GM12878 (cell line): Measurements from ENCODE around the gene HSD17B4.
"Not testable (repeated sequence)": the region's sequence is repeated elsewhere in the genome, so short reads cannot be mapped to it uniquely, and the experiment has no call there.

Experiments
- CEBPB ChIP-seq, 2 experiments: fragments of 150-350 bp in 1 of 2; IDR thresholded peaks; 2 replicates each; pipeline ENCODE4 v1.6.1; 2012 to 2014; ENCODE audit warnings: low read depth in 2 of 2, low read length in 2 of 2, borderline replicate concordance in 1 of 2, inconsistent platforms in 1 of 2
- CREM ChIP-seq: IDR thresholded peaks from 2 replicates; pipeline ENCODE4 v1.6.1; 2014; ENCODE audit warnings: antibody characterized with exemption, low read depth
- CTCF ChIP-seq, 3 experiments: IDR thresholded peaks in 2 of 3; conservative IDR thresholded peaks in 1 of 3; 2 replicates each; pipeline ENCODE4 v1.5.1; 2011; ENCODE audit warnings: low read depth in 3 of 3, low read length in 3 of 3, mild to moderate bottlenecking in 3 of 3, control low read depth in 2 of 3, moderate library complexity in 2 of 3, inconsistent platforms in 1 of 3, mixed read lengths in 1 of 3; ENCODE audit not compliant: control insufficient read depth in 2 of 3, insufficient read depth in 1 of 3; ENCODE audit errors: extremely low read depth in 1 of 3
- EP300 ChIP-seq, 2 experiments: fragments of 150-350 bp in 1 of 2; IDR thresholded peaks; 2 replicates each; pipeline ENCODE4 v1.6.1; 2011 to 2012; ENCODE audit warnings: low read depth in 2 of 2, low read length in 2 of 2, borderline replicate concordance in 1 of 2, improper control_type of control experiment in 1 of 2, inconsistent platforms in 1 of 2; ENCODE audit not compliant: control insufficient read depth in 1 of 2
- FOS ChIP-seq: IDR thresholded peaks from 3 replicates; pipeline ENCODE4 v1.6.1; 2011; ENCODE audit warnings: borderline replicate concordance; ENCODE audit not compliant: insufficient read length; ENCODE audit errors: extremely low read depth
- HCFC1 ChIP-seq: fragments of 150-350 bp; IDR thresholded peaks from 2 replicates; pipeline ENCODE4 v1.6.1; 2014; ENCODE audit warnings: low read length
- JUND ChIP-seq: IDR thresholded peaks from 2 replicates; pipeline ENCODE4 v1.6.1; 2012; ENCODE audit warnings: low read depth, mild to moderate bottlenecking, low read length, improper control_type of control experiment, moderate library complexity
- KDM1A ChIP-seq: fragments of 200-600 bp; sonication (generic); IDR thresholded peaks from 2 replicates; pipeline ENCODE4 v1.6.1; 2016; ENCODE audit warnings: borderline replicate concordance
- MEF2A ChIP-seq: IDR thresholded peaks from 2 replicates; pipeline ENCODE4 v1.6.1; 2011; ENCODE audit warnings: low read depth, mild to moderate bottlenecking, low read length, moderate library complexity; ENCODE audit not compliant: insufficient read depth
- POLR2AphosphoS5 ChIP-seq: IDR thresholded peaks from 2 replicates; pipeline ENCODE4 v1.6.1; 2011; ENCODE audit warnings: mild to moderate bottlenecking, low read length, inconsistent platforms
- TCF7 ChIP-seq: IDR thresholded peaks from 2 replicates; pipeline ENCODE4 v1.6.1; 2014; ENCODE audit warnings: antibody characterized with exemption, borderline replicate concordance
- YY1 ChIP-seq: IDR thresholded peaks from 2 replicates; pipeline ENCODE4 v1.6.1; 2011; ENCODE audit warnings: low read depth, mild to moderate bottlenecking, low read length
- TF ChIP-seq, protein P1 (sequence below): IDR thresholded peaks from 2 replicates; pipeline ENCODE4 v1.6.1; 2012; ENCODE audit warnings: low read length, inconsistent platforms

- TF ChIP-seq CEBPB (IDR thresholded peaks at IDR 0.05; ENCODE audit: borderline replicate concordance in 1 of 2, low read depth in 2 of 2, low read length in 2 of 2); POLR2AphosphoS5; KDM1A; YY1; CTCF (IDR thresholded peaks at IDR 0.05 in 2 of 3, conservative IDR thresholded peaks at IDR 0.05 in 1 of 3; ENCODE audit: control insufficient read depth in 2 of 3, extremely low read depth in 1 of 3, insufficient read depth in 1 of 3, low read depth in 3 of 3, low read length in 3 of 3); MEF2A; TCF7; CREM; EP300 (IDR thresholded peaks at IDR 0.05; ENCODE audit: borderline replicate concordance in 1 of 2, control insufficient read depth in 1 of 2, low read depth in 2 of 2, low read length in 2 of 2); FOS; HCFC1; JUND: not testable (repeated sequence)
- TF ChIP-seq, protein P1, sequence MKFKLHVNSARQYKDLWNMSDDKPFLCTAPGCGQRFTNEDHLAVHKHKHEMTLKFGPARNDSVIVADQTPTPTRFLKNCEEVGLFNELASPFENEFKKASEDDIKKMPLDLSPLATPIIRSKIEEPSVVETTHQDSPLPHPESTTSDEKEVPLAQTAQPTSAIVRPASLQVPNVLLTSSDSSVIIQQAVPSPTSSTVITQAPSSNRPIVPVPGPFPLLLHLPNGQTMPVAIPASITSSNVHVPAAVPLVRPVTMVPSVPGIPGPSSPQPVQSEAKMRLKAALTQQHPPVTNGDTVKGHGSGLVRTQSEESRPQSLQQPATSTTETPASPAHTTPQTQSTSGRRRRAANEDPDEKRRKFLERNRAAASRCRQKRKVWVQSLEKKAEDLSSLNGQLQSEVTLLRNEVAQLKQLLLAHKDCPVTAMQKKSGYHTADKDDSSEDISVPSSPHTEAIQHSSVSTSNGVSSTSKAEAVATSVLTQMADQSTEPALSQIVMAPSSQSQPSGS, result not testable (repeated sequence)
Observed at GRCh38 chr5:119517115-119517514, 64.8 kb downstream of the HSD17B4 start.
